ENCODE measurements around the gene PDZK1IP1. TPM values are rescaled to one million over a fixed set of nuclear protein-coding genes. Genes with fewer than 3 reads are reported as not detected.

Gene PDZK1IP1
- polyA plus RNA-seq, 1 donor (not counting 4 experiments of a cell fraction or from before 2014, with no cell fraction given): 1.5 TPM

- Histone ChIP-seq H3K4me3 (ENCODE audit: control insufficient read depth in 2 of 3, extremely low read depth in 1 of 3, insufficient read depth in 2 of 3, low read depth in 1 of 3, low read length in 3 of 3) (no peak overlapping the region), H4K20me1 (ENCODE audit: control insufficient read depth, extremely low read depth, insufficient read depth, low read length) (no peaks in the 10 kb centered on the region), H3K9me3 (ENCODE audit: control insufficient read depth, low read depth, low read length) (no peaks in the 10 kb centered on the region), H3K9ac (ENCODE audit: control insufficient read depth, extremely low read depth, insufficient read depth, low read length) (no peak overlapping the region), H3K9me1 (ENCODE audit: control insufficient read depth, extremely low read depth, insufficient read depth, low read length) (no peaks in the 10 kb centered on the region), H3K27me3 (ENCODE audit: control insufficient read depth, extremely low read depth, insufficient read depth, low read length) (no peaks in the 10 kb centered on the region), H3K36me3 (ENCODE audit: control insufficient read depth in 2 of 2, extremely low read depth in 1 of 2, insufficient read depth in 2 of 2, low read length in 2 of 2) (no peaks in the 10 kb centered on the region), H3K4me2 (ENCODE audit: control insufficient read depth, extremely low read depth, insufficient read depth, low read depth, low read length) (no peak overlapping the region), H3K4me1 (ENCODE audit: control insufficient read depth, extremely low read depth, insufficient read depth, low read length) (peaks cover 4% of the 10 kb centered on the region), H2AFZ (ENCODE audit: control insufficient read depth, low read length) (no peak overlapping the region), H3K79me2 (ENCODE audit: control insufficient read depth, insufficient read depth, low read length) (no peaks in the 10 kb centered on the region), H3K27ac (ENCODE audit: control insufficient read depth, insufficient read depth, low read length) (no peak overlapping the region)
- DNase-seq (ENCODE audit: low read depth, low spot score) (no peak), FAIRE-seq (no peak)
- TF ChIP-seq CTCF (optimal IDR thresholded peaks at IDR 0.05 in 1 of 3, IDR thresholded peaks at IDR 0.05 in 1 of 3, conservative IDR thresholded peaks at IDR 0.05 in 1 of 3; ENCODE audit: extremely low read depth in 1 of 3, insufficient read depth in 2 of 3, low read length in 3 of 3) (no peak), EZH2 (IDR thresholded peaks at IDR 0.05; ENCODE audit: low read length) (no peak)
- dilution Hi-C loops (cut with MboI; ENCODE audit: extremely low pct_ligation_motif_present, low sequenced_read_pairs): no loop called here
These were observed 4.8 kb downstream of the PDZK1IP1 start for GRCh38 chr1:47184822-47185677.

DNA sequence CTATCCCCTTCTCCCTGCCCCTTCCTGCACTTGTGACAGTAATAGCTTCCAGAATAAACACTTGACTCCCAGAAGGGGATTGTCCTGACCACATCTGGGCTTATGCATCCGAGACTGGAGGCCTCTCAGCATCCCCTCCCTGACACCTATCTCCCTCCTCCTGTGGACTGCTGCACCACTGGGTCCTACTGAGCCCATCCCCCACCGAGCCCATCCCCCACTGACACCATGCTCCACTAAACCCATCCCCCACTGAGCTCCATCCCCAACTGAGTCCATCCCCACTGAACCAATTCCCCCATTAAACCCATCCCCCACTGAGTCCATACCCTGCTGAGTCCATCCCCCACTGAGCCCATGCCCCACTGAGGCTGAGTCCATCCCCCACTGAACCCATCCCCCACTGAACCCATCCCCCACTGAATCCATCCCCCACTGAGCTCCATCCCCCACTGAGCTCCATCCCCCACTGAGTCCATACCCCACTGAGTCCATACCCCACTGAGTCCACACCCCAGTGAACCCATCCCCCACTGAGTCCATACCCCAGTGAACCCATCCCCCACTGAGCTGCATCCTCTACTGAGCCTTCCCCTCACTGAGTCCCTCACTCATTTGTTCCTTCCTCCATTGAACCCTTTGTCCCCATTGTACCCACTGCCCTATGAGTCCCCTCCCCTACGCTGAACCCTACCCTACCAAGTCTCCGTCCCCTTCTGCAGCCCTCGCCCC lies 5.6 kb downstream of the PDZK1IP1 start:
- peaks cover 7% of the 10 kb centered on the region for H3K4me1 ChIP-seq (ENCODE audit: control insufficient read depth, extremely low read depth, insufficient read depth, low read length)
- FAIRE-seq: no peak
- TF ChIP-seq EZH2 (IDR thresholded peaks at IDR 0.05; ENCODE audit: low read length) (no peak), CTCF (optimal IDR thresholded peaks at IDR 0.05 in 1 of 3, IDR thresholded peaks at IDR 0.05 in 1 of 3, conservative IDR thresholded peaks at IDR 0.05 in 1 of 3; ENCODE audit: extremely low read depth in 1 of 3, insufficient read depth in 2 of 3, low read length in 3 of 3) (no peak)

More for the DNA sequence above, 5.6 kb downstream of the PDZK1IP1 start:
- H3K9me3 ChIP-seq (ENCODE audit: control insufficient read depth, low read depth, low read length): no peaks in the 10 kb centered on the region
- H4K20me1 ChIP-seq (ENCODE audit: control insufficient read depth, extremely low read depth, insufficient read depth, low read length): no peaks in the 10 kb centered on the region
- dilution Hi-C loops (cut with MboI; ENCODE audit: extremely low pct_ligation_motif_present, low sequenced_read_pairs): no loop called here
- H3K9me1 ChIP-seq (ENCODE audit: control insufficient read depth, extremely low read depth, insufficient read depth, low read length): no peaks in the 10 kb centered on the region
- H3K4me3 ChIP-seq (ENCODE audit: control insufficient read depth in 2 of 3, extremely low read depth in 1 of 3, insufficient read depth in 2 of 3, low read depth in 1 of 3, low read length in 3 of 3): no peak overlapping the region
- no peak overlapping the region for H3K4me2 ChIP-seq (ENCODE audit: control insufficient read depth, extremely low read depth, insufficient read depth, low read depth, low read length)
- no peak overlapping the region for H3K9ac ChIP-seq (ENCODE audit: control insufficient read depth, extremely low read depth, insufficient read depth, low read length)
- H3K27me3 ChIP-seq (ENCODE audit: control insufficient read depth, extremely low read depth, insufficient read depth, low read length): no peaks in the 10 kb centered on the region
- no peaks in the 10 kb centered on the region for H3K79me2 ChIP-seq (ENCODE audit: control insufficient read depth, insufficient read depth, low read length)
- H2AFZ ChIP-seq (ENCODE audit: control insufficient read depth, low read length): no peak overlapping the region
- no peak for DNase-seq (ENCODE audit: low read depth, low spot score)
- no peaks in the 10 kb centered on the region for H3K36me3 ChIP-seq (ENCODE audit: control insufficient read depth in 2 of 2, extremely low read depth in 1 of 2, insufficient read depth in 2 of 2, low read length in 2 of 2)
- H3K27ac ChIP-seq (ENCODE audit: control insufficient read depth, insufficient read depth, low read length): no peak overlapping the region
